Measurements from ENCODE around the gene AFM. TPM values are rescaled to one million over a fixed set of nuclear protein-coding genes. Genes with fewer than 3 reads are reported as not detected.

Gene AFM
- total and polyA plus RNA-seq, 2 of the 13 experiments (the other 11 are each of a cell fraction or from before 2014, with no cell fraction given): 0.13 to 1.8 TPM

DNA sequence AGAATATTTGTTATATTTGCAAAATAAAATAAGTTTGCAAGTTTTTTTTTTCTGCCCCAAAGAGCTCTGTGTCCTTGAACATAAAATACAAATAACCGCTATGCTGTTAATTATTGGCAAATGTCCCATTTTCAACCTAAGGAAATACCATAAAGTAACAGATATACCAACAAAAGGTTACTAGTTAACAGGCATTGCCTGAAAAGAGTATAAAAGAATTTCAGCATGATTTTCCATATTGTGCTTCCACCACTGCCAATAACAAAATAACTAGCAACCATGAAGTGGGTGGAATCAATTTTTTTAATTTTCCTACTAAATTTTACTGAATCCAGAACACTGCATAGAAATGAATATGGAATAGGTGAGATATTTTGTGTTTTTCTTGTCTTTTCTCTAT is 45.6 kb upstream of the AFM start, which contains the start of gene AFP (continued):
- TF ChIP-seq SYNCRIP (IDR thresholded peaks at IDR 0.05; ENCODE audit: insufficient read depth, low read depth, low read length): no peak
- no peak for TF ChIP-seq ZFP36L1 (CRISPR knock-in tag; IDR thresholded peaks at IDR 0.05)
- TF ChIP-seq SRY (CRISPR knock-in tag; IDR thresholded peaks at IDR 0.05): no peak
- TF ChIP-seq PLRG1 (conservative IDR thresholded peaks at IDR 0.05): no peak
- TF ChIP-seq ZNF383 (CRISPR knock-in tag; IDR thresholded peaks at IDR 0.05; ENCODE audit: borderline replicate concordance): no peak
- TF ChIP-seq WIZ (CRISPR knock-in tag; IDR thresholded peaks at IDR 0.05): no peak
- no peak for TF ChIP-seq SOX13 (IDR thresholded peaks at IDR 0.05)
- TF ChIP-seq SOX13 (CRISPR knock-in tag; conservative IDR thresholded peaks at IDR 0.05 in 1 of 2, IDR thresholded peaks at IDR 0.05 in 1 of 2): peak in 1 of 2 experiments; percentile 43; a peak in 1 of 4 replicates
- TF ChIP-seq ATF7 (IDR thresholded peaks at IDR 0.05): no peak
- TF ChIP-seq ATF7 (CRISPR knock-in tag; IDR thresholded peaks at IDR 0.05): no peak
- TF ChIP-seq ARNTL (CRISPR knock-in tag; IDR thresholded peaks at IDR 0.05): no peak
- TF ChIP-seq PCBP1 (IDR thresholded peaks at IDR 0.05; ENCODE audit: borderline replicate concordance, low read depth, low read length): no peak
- no peak for TF ChIP-seq RBFOX2 (IDR thresholded peaks at IDR 0.05; ENCODE audit: low read depth, low read length)
- no peak for TF ChIP-seq ZNF775 (CRISPR knock-in tag; IDR thresholded peaks at IDR 0.05; ENCODE audit: borderline replicate concordance)
- TF ChIP-seq RFX1 (IDR thresholded peaks at IDR 0.05): no peak
- TF ChIP-seq ZNF773 (CRISPR knock-in tag; IDR thresholded peaks at IDR 0.05; ENCODE audit: borderline replicate concordance): no peak
- TF ChIP-seq ZEB1 (IDR thresholded peaks at IDR 0.05; ENCODE audit: insufficient replicate concordance, low read depth): no peak
- TF ChIP-seq, protein P1, sequence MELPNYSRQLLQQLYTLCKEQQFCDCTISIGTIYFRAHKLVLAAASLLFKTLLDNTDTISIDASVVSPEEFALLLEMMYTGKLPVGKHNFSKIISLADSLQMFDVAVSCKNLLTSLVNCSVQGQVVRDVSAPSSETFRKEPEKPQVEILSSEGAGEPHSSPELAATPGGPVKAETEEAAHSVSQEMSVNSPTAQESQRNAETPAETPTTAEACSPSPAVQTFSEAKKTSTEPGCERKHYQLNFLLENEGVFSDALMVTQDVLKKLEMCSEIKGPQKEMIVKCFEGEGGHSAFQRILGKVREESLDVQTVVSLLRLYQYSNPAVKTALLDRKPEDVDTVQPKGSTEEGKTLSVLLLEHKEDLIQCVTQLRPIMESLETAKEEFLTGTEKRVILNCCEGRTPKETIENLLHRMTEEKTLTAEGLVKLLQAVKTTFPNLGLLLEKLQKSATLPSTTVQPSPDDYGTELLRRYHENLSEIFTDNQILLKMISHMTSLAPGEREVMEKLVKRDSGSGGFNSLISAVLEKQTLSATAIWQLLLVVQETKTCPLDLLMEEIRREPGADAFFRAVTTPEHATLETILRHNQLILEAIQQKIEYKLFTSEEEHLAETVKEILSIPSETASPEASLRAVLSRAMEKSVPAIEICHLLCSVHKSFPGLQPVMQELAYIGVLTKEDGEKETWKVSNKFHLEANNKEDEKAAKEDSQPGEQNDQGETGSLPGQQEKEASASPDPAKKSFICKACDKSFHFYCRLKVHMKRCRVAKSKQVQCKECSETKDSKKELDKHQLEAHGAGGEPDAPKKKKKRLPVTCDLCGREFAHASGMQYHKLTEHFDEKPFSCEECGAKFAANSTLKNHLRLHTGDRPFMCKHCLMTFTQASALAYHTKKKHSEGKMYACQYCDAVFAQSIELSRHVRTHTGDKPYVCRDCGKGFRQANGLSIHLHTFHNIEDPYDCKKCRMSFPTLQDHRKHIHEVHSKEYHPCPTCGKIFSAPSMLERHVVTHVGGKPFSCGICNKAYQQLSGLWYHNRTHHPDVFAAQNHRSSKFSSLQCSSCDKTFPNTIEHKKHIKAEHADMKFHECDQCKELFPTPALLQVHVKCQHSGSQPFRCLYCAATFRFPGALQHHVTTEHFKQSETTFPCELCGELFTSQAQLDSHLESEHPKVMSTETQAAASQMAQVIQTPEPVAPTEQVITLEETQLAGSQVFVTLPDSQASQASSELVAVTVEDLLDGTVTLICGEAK (IDR thresholded peaks at IDR 0.05): no peak
- TF ChIP-seq, protein P1 (CRISPR knock-in tag; IDR thresholded peaks at IDR 0.05): no peak
- no peak for TF ChIP-seq SMARCE1 (IDR thresholded peaks at IDR 0.05; ENCODE audit: borderline replicate concordance)
- TF ChIP-seq EEA1 (CRISPR knock-in tag; IDR thresholded peaks at IDR 0.05; ENCODE audit: borderline replicate concordance): no peak
- TF ChIP-seq HDAC2 (CRISPR knock-in tag; IDR thresholded peaks at IDR 0.05): no peak
- TF ChIP-seq GABPA (IDR thresholded peaks at IDR 0.05; ENCODE audit: low read depth, low read length): no peak
- no peak for TF ChIP-seq GABPA (CRISPR knock-in tag; IDR thresholded peaks at IDR 0.05; ENCODE audit: low read depth)
- TF ChIP-seq ZNF274 (CRISPR knock-in tag; IDR thresholded peaks at IDR 0.05): no peak
- no peak for TF ChIP-seq ZNF468 (CRISPR knock-in tag; IDR thresholded peaks at IDR 0.05)
